CD4-positive, alpha-beta T cell (primary cell): ENCODE measurements around the gene ZNF423. TPM values are rescaled to one million over a fixed set of nuclear protein-coding genes. Genes with fewer than 3 reads are reported as not detected.

Source experiments
- ATAC-seq: fragments of 200-7000 bp; cut with Tn5 transposase; one replicate; pipeline ENCODE4 v1.10.0; 2022; ENCODE audit warnings: mild to moderate bottlenecking; ENCODE audit not compliant: poor library complexity
- CTCF ChIA-PET: fragments of 350-600 bp; sonication (Branson Sonifier 250); formaldehyde crosslinking; loops from one replicate; lab custom pipeline; 2021; ENCODE audit warnings: antibody characterized with exemption, inconsistent platforms; lab: Charles Lee
- POLR2A ChIA-PET: fragments of 350-600 bp; sonication (Branson Sonifier 250); formaldehyde crosslinking; loops from one replicate; lab custom pipeline; 2021; ENCODE audit warnings: antibody characterized with exemption, inconsistent platforms; lab: Charles Lee
- DNase-seq, 14 experiments: peaks; one replicate each; pipeline ENCODE4 v3.0.0-alpha.2; 2013 to 2020; ENCODE audit warnings: mixed read lengths in 2 of 14
- H3K27ac ChIP-seq, 2 donors: one replicate each; pipeline versions ENCODE4 v1.5.1 to v1.7.0; 2013; ENCODE audit warnings: low read length in 2 of 2, low read depth in 1 of 2, mild to moderate bottlenecking in 1 of 2
- H3K27me3 ChIP-seq, 2 experiments: 1 replicate in 1 of 2; 2 replicates in 1 of 2; pipeline versions ENCODE4 v1.6.1 to v1.7.0; 2013; ENCODE audit warnings: low read length in 2 of 2, control low read depth in 1 of 2, mild to moderate bottlenecking in 1 of 2, moderate library complexity in 1 of 2; ENCODE audit not compliant: insufficient read depth in 2 of 2, control insufficient read depth in 1 of 2
- H3K36me3 ChIP-seq: one replicate; pipeline ENCODE4 v1.6.1; 2013; ENCODE audit warnings: low read length, control low read depth; ENCODE audit not compliant: insufficient read depth
- H3K4me1 ChIP-seq: one replicate; pipeline ENCODE4 v1.6.1; 2013; ENCODE audit warnings: low read length, control low read depth; ENCODE audit not compliant: insufficient read depth
- H3K4me3 ChIP-seq: one replicate; pipeline ENCODE4 v1.5.1; 2013; ENCODE audit warnings: mild to moderate bottlenecking, low read length, moderate library complexity
- H3K9me3 ChIP-seq, 2 experiments: 1 replicate in 1 of 2; 2 replicates in 1 of 2; pipeline versions ENCODE4 v1.6.1 to v1.7.0; 2013; ENCODE audit warnings: low read length in 2 of 2, mild to moderate bottlenecking in 2 of 2, control low read depth in 1 of 2, moderate library complexity in 1 of 2; ENCODE audit not compliant: control insufficient read depth in 1 of 2, insufficient read depth in 1 of 2
- H3K27ac Mint-ChIP-seq: one replicate; pipeline ENCODE4 v1.8.0; 2020; ENCODE audit warnings: mixed read lengths
- H3K27me3 Mint-ChIP-seq: one replicate; pipeline ENCODE4 v1.8.0; 2021; ENCODE audit warnings: mixed read lengths
- H3K36me3 Mint-ChIP-seq: one replicate; pipeline ENCODE4 v1.8.0; 2021; ENCODE audit warnings: low read depth, mixed read lengths
- H3K4me1 Mint-ChIP-seq: one replicate; pipeline ENCODE4 v1.8.0; 2021; ENCODE audit warnings: low read depth, mixed read lengths
- H3K4me3 Mint-ChIP-seq: one replicate; pipeline ENCODE4 v1.8.0; 2020; ENCODE audit warnings: mild to moderate bottlenecking, mixed read lengths
- H3K9me3 Mint-ChIP-seq: one replicate; pipeline ENCODE4 v1.8.0; 2020; ENCODE audit warnings: mixed read lengths
- CTCF ChIP-seq: fragments of 200-600 bp; IDR thresholded peaks from one replicate; pipeline ENCODE4 v1.8.0; 2022; ENCODE audit warnings: antibody characterized with exemption, mild to moderate bottlenecking
- intact Hi-C, 2 experiments: fragments of 100-400 bp; cut with DNase I in 1 of 2; cut with micrococcal nuclease in 1 of 2; formaldehyde crosslinking; loops; one replicate each; pipeline versions ENCODE4 v1.15.1 to v1.9.0; 2023 to 2025; cut with DNase I, micrococcal nuclease
- total RNA-seq, 174 experiments: library from RNA in 2 of 174; stranded (reverse) in 2 of 174; gene quantifications; one replicate each; pipeline ENCODE4 v1.2.3 and lab custom pipeline; 2021 to 2026

ZNF423 gene
- total RNA-seq, 2 experiments from 2014 or later = not detected

- Histone ChIP-seq H3K4me3 (no peak overlapping the region), H3K4me1 (peaks cover 55% of the 10 kb centered on the region), H3K27ac (no peak overlapping the region), H3K9me3 (no peaks in the 10 kb centered on the region), H3K27me3 (no peaks in the 10 kb centered on the region), H3K36me3 (no peaks in the 10 kb centered on the region)
- no peaks in the 10 kb centered on the region for H3K9me3 Mint-ChIP-seq
- H3K36me3 Mint-ChIP-seq = no peaks in the 10 kb centered on the region
- peaks cover 62% of the 10 kb centered on the region for H3K4me1 Mint-ChIP-seq
- peak overlapping the region; percentile 92 for H3K27ac Mint-ChIP-seq
- ChIA-PET POLR2A (no interaction called here), CTCF (no interaction called here)
- intact Hi-C loops = loop anchor here in 1 of 2 experiments (2.0 kb wide), 1 partner anchor 18 kb away; no protein-coding TSS in a partner anchor
- DNase-seq = peak in 1 of 14 experiments; percentile 29
- H3K27me3 Mint-ChIP-seq = no peaks in the 10 kb centered on the region
- TF ChIP-seq CTCF = no peak
- no peak overlapping the region for H3K4me3 Mint-ChIP-seq
- ATAC-seq = no peak
Observed at GRCh38 chr16:49460786-49461470, 395.0 kb downstream of the ZNF423 start.

- Mint-ChIP-seq H3K36me3 (no peaks in the 10 kb centered on the region), H3K4me1 (peaks cover 55% of the 10 kb centered on the region), H3K27me3 (no peaks in the 10 kb centered on the region), H3K9me3 (no peaks in the 10 kb centered on the region), H3K4me3 (peak overlapping the region; percentile 3), H3K27ac (peak overlapping the region; percentile 92)
- ChIA-PET CTCF (no interaction called here), POLR2A (no interaction called here)
- DNase-seq (peak in 1 of 14 experiments; percentile 14), ATAC-seq (no peak)
- no peak overlapping the region for H3K4me3 ChIP-seq
- intact Hi-C loops = loop anchor here in 1 of 2 experiments (2.0 kb wide), 1 partner anchor 17 kb away; no protein-coding TSS in a partner anchor
- no peaks in the 10 kb centered on the region for H3K36me3 ChIP-seq
- no peak overlapping the region for H3K27ac ChIP-seq
- H3K4me1 ChIP-seq = peaks cover 49% of the 10 kb centered on the region
- no peaks in the 10 kb centered on the region for H3K27me3 ChIP-seq
- TF ChIP-seq CTCF = no peak
- H3K9me3 ChIP-seq = no peaks in the 10 kb centered on the region
Observed at GRCh38 chr16:49459953-49460735, 395.8 kb downstream of the ZNF423 start.

DNA sequence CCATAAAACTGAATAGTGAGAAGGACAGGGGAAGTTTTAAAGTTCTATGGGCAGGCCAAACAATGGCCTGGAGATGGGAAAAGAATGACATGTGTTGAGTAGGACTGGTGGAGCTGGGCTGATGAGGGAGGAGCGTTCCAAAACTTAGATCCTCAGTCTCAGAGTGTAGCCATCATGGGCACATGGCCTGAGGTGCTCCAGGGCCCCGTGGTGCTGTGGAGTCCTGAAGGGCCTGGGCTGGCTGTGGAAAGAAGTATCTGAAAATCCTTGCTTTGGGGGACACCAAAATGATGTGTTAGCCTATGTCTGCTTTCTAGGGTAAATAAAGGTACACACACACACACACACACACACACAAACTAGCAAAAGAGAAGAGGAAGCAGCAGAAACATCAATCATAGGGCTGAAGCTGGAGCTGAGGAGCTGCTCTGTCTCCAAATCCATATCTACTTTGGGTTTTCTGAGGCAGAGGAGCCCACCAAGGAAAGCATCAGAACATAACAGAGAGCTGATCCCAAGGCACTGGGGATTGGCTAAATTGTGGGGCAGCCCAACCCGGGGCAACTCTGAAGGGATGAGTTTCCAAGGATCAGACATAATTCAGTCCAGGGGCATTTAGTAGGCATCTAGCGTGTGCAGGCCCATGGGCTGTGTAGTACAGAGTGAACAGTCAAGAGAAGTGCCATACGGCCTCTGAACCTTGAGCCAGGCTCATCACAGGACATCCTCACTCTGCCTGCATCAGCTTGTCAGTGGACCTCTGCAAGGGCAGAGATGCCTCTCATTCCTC lies 397.1 kb downstream of the ZNF423 start:
- H3K4me1 ChIP-seq = peaks cover 36% of the 10 kb centered on the region
- ChIA-PET CTCF (no interaction called here), POLR2A (no interaction called here)
- H3K36me3 ChIP-seq = no peaks in the 10 kb centered on the region
- ATAC-seq (no peak), DNase-seq (peak in 1 of 14 experiments; percentile 20)
- no peaks in the 10 kb centered on the region for H3K9me3 ChIP-seq
- Mint-ChIP-seq H3K4me1 (peaks cover 43% of the 10 kb centered on the region), H3K27ac (peak overlapping the region; percentile 92), H3K4me3 (no peak overlapping the region), H3K27me3 (no peaks in the 10 kb centered on the region), H3K36me3 (no peaks in the 10 kb centered on the region), H3K9me3 (no peaks in the 10 kb centered on the region)
- no peak overlapping the region for H3K4me3 ChIP-seq
- intact Hi-C loops = no loop called here
- no peaks in the 10 kb centered on the region for H3K27me3 ChIP-seq
- H3K27ac ChIP-seq = no peak overlapping the region
- no peak for TF ChIP-seq CTCF
